Measurements from ENCODE around the gene IRGC. TPM values are rescaled to one million over a fixed set of nuclear protein-coding genes. Genes with fewer than 3 reads are reported as not detected.

Gene IRGC
- total and polyA plus RNA-seq, 2 experiments from 2014 or later, result not detected

DNA sequence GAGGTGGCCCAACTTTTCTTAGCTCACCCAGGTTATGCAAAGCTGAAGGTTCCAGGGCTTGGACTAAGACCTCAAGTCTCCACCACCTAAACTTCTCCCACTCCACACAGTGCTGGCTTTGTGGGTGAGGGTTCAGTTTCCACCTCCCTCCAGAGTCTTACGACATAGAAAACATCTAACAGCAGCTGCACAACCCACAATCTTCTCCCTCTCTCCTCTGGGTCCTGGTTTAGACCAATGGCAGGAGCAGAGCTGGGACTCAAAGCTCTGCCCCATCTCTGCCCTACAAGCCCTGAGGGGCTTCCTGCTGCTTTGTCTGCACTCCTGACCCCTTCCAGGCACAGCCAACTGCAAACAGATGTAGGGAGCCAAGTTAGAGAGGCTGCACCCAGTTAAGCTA lies 16.0 kb downstream of the IRGC start:
- H3K79me2 ChIP-seq (ENCODE audit: insufficient read depth), result no peaks in the 10 kb centered on the region
- no peaks in the 10 kb centered on the region for H3K27me3 ChIP-seq (replicated peaks; ENCODE audit: insufficient read depth)
- no peak overlapping the region for H3K9ac ChIP-seq
- WGBS, 2 experiments (ENCODE audit: low coverage in 1 of 2, low lambda C conversion rate in 2 of 2, missing lambda C conversion rate in 2 of 2), result 100% methylated on average over 1 of the region's 1 CpG
- no peak overlapping the region for H3K4me2 ChIP-seq (ENCODE audit: unreplicated experiment)
- no peak for DNase-seq
- in situ Hi-C loops (cut with MboI), result no loop called here
- H3K9me3 ChIP-seq (ENCODE audit: low read depth), result no peaks in the 10 kb centered on the region
- no peaks in the 10 kb centered on the region for H3K4me1 ChIP-seq (ENCODE audit: insufficient read depth)
- H3K9me2 ChIP-seq (ENCODE audit: insufficient read depth), result no peaks in the 10 kb centered on the region
- no peak overlapping the region for H3K27ac ChIP-seq
- H2AFZ ChIP-seq, result no peak overlapping the region
- TF ChIP-seq EZH2phosphoT487 (IDR thresholded peaks at IDR 0.05; ENCODE audit: insufficient read depth, low read depth), result no peak
- no peak for TF ChIP-seq EZH2 (IDR thresholded peaks at IDR 0.05; ENCODE audit: insufficient read depth, poor library complexity, severe bottlenecking)
- H3K36me3 ChIP-seq (ENCODE audit: low read depth), result peaks cover 12% of the 10 kb centered on the region; the same call in 1 of the 2 replicates
- no peak overlapping the region for H3K4me3 ChIP-seq
- H3F3A ChIP-seq (ENCODE audit: insufficient read depth), result no peaks in the 10 kb centered on the region
- H4K20me1 ChIP-seq (ENCODE audit: insufficient read depth), result no peaks in the 10 kb centered on the region

DNA sequence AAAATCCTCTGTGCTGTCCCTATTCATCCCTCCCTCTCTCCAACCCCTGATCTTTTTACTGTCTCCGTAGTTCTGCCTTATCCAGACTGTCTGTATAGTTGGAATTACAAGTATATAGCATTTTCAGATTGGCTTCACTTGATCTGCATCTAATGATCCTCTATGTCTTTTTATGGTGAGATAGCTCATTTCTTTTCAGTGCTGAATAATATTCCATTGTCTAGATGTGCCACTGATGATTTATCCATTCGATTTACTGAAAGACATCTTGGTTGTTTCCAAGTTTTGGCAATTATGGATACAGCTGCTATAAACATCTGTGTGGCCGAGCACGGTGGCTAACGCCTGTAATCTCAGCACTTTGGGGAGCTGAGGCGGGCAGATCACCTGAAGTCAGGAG lies 19.1 kb downstream of the IRGC start:
- Histone ChIP-seq H3K4me3 (no peak overlapping the region), H4K20me1 (ENCODE audit: insufficient read depth) (no peaks in the 10 kb centered on the region), H3K27me3 (replicated peaks; ENCODE audit: insufficient read depth) (no peaks in the 10 kb centered on the region), H3K79me2 (ENCODE audit: insufficient read depth) (no peaks in the 10 kb centered on the region), H3K36me3 (ENCODE audit: low read depth) (peaks cover 35% of the 10 kb centered on the region; the same call in 1 of the 2 replicates), H2AFZ (no peak overlapping the region), H3K4me2 (ENCODE audit: unreplicated experiment) (no peak overlapping the region), H3K27ac (no peak overlapping the region), H3K9me3 (ENCODE audit: low read depth) (no peaks in the 10 kb centered on the region), H3K9ac (no peak overlapping the region), H3K9me2 (ENCODE audit: insufficient read depth) (no peaks in the 10 kb centered on the region), H3K4me1 (ENCODE audit: insufficient read depth) (no peaks in the 10 kb centered on the region), H3F3A (ENCODE audit: insufficient read depth) (no peaks in the 10 kb centered on the region)
- DNase-seq, result no peak
- in situ Hi-C loops (cut with MboI), result no loop called here
- TF ChIP-seq EZH2 (IDR thresholded peaks at IDR 0.05; ENCODE audit: insufficient read depth, poor library complexity, severe bottlenecking) (no peak), EZH2phosphoT487 (IDR thresholded peaks at IDR 0.05; ENCODE audit: insufficient read depth, low read depth) (no peak)
- 100% methylated on average over 6 of the region's 6 CpGs for WGBS, 2 experiments (ENCODE audit: low coverage in 1 of 2, low lambda C conversion rate in 2 of 2, missing lambda C conversion rate in 2 of 2)

DNA sequence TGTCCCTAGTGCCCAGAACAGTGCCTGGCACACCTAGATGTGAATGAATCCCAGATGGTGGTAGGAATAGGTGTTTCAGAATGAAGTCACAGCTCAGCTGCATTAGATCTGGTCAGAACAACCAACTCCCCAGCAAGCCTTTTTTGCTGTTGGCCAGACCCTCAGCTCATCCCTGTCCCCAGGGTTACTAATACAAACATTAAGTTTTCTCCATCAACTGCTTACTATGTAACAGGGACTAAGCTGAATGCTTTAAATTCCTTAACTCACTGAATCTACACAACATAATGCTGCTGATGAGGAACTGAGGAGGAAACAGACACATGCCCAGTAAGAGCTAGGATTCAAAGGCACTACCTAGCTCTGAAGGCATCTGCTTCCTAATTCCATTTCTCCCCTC lies 20.1 kb downstream of the IRGC start:
- Histone ChIP-seq H3K9me2 (ENCODE audit: insufficient read depth) (no peaks in the 10 kb centered on the region), H3K4me3 (no peak overlapping the region), H3K36me3 (ENCODE audit: low read depth) (peaks cover 44% of the 10 kb centered on the region), H3K27me3 (replicated peaks; ENCODE audit: insufficient read depth) (no peaks in the 10 kb centered on the region), H3K79me2 (ENCODE audit: insufficient read depth) (no peaks in the 10 kb centered on the region), H3K9ac (no peak overlapping the region), H3F3A (ENCODE audit: insufficient read depth) (no peaks in the 10 kb centered on the region), H3K4me2 (ENCODE audit: unreplicated experiment) (no peak overlapping the region), H3K9me3 (ENCODE audit: low read depth) (no peaks in the 10 kb centered on the region), H4K20me1 (ENCODE audit: insufficient read depth) (no peaks in the 10 kb centered on the region), H3K4me1 (ENCODE audit: insufficient read depth) (no peaks in the 10 kb centered on the region), H2AFZ (no peak overlapping the region), H3K27ac (0 out of 2 replicates have a peak overlapping the region, but pooled peaks have one; percentile 18)
- in situ Hi-C loops (cut with MboI), result no loop called here
- TF ChIP-seq EZH2 (IDR thresholded peaks at IDR 0.05; ENCODE audit: insufficient read depth, poor library complexity, severe bottlenecking) (no peak), EZH2phosphoT487 (IDR thresholded peaks at IDR 0.05; ENCODE audit: insufficient read depth, low read depth) (no peak)
- peak; percentile 45 for DNase-seq

DNA sequence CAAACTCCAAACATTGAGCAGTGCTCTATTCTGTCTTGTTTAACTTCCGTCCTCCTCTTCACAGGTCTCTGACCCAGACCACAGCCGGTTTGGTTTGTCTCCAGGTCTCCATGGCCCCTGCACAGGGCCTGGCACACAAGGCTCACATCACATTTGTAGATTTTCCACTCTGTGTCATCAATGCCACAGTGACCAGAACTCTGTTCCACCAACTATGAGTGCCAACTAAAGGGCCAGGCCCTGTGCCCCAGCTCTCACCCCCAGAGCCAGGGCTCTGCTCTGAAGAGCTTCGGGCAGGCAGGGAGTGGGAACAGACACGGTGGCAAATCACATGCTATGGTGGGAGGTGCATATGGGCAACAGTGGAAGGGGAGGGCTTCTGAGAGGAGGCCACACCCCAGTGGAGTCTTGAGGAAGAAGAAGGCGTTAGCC lies 22.9 kb downstream of the IRGC start:
- 0 out of 2 replicates have a peak, but pooled peaks cover 2% of the 10 kb centered on the region for H3F3A ChIP-seq (ENCODE audit: insufficient read depth)
- H3K36me3 ChIP-seq (ENCODE audit: low read depth), result peaks cover 51% of the 10 kb centered on the region
- TF ChIP-seq EZH2phosphoT487 (IDR thresholded peaks at IDR 0.05; ENCODE audit: insufficient read depth, low read depth) (no peak), EZH2 (IDR thresholded peaks at IDR 0.05; ENCODE audit: insufficient read depth, poor library complexity, severe bottlenecking) (no peak)
- no peaks in the 10 kb centered on the region for H3K27me3 ChIP-seq (replicated peaks; ENCODE audit: insufficient read depth)
- H4K20me1 ChIP-seq (ENCODE audit: insufficient read depth), result no peaks in the 10 kb centered on the region
- H3K9ac ChIP-seq, result no peak overlapping the region
- in situ Hi-C loops (cut with MboI), result no loop called here
- no peak overlapping the region for H3K27ac ChIP-seq
- H3K4me2 ChIP-seq (ENCODE audit: unreplicated experiment), result no peak overlapping the region
- no peaks in the 10 kb centered on the region for H3K9me2 ChIP-seq (ENCODE audit: insufficient read depth)
- no peak overlapping the region for H3K4me3 ChIP-seq
- WGBS, 2 experiments (ENCODE audit: low coverage in 1 of 2, low lambda C conversion rate in 2 of 2, missing lambda C conversion rate in 2 of 2), result 49 to 52% methylated on average over 5 of the region's 5 CpGs
- H3K4me1 ChIP-seq (ENCODE audit: insufficient read depth), result peaks cover 6% of the 10 kb centered on the region; the same call in 1 of the 2 replicates
- H3K79me2 ChIP-seq (ENCODE audit: insufficient read depth), result no peaks in the 10 kb centered on the region
- DNase-seq, result peak; percentile 31
- H3K9me3 ChIP-seq (ENCODE audit: low read depth), result no peaks in the 10 kb centered on the region
- no peak overlapping the region for H2AFZ ChIP-seq
